Activated CD8-positive, alpha-beta memory T cell treated with anti-CD3 and anti-CD28 coated beads for 48 hours (primary cell): ENCODE results near the gene OPRD1.
A peak's percentile ranks its signal among the peaks of the same experiment; 100 is the strongest.
"Not testable (repeated sequence)": the region's sequence is repeated elsewhere in the genome, so short reads cannot be mapped to it uniquely, and the experiment has no call there.

Source experiments
- DNase-seq, 3 experiments: peaks; one replicate each; pipeline ENCODE4 v3.0.0-alpha.2; 2020; ENCODE audit warnings: low read depth in 2 of 3, low spot score in 2 of 3

Gene OPRD1

GRCh38 chr1:28845786-28846543 lies 34.0 kb downstream of the OPRD1 start:
- no peak for DNase-seq

- not testable (repeated sequence) for DNase-seq
Measured at GRCh38 chr1:28847207-28847606, 35.2 kb downstream of the OPRD1 start.

- DNase-seq = no peak
Measured at GRCh38 chr1:28848416-28848815, 36.4 kb downstream of the OPRD1 start.

GRCh38 chr1:28853093-28853742 lies 41.2 kb downstream of the OPRD1 start:
- no peak for DNase-seq

DNA sequence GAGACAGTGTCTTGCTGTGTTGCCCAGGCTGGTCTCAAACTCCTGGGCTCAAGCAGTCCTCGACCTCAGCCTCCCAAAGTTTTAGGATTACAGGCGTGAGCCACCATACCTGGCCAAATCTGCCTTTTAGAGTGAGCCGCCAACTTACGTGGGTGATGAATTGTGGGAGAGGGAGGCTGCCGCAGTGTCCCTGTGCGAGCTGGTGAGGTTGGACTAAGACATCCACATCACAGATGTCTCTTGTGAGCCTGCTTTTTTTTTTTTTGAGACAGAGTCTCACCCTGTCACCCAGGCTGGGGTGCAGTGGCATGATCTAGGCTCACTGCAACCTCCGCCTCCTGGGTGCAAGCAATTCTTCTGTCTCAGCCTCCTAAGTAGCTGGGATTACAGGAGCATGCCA lies 42.4 kb downstream of the OPRD1 start:
- not testable (repeated sequence) for DNase-seq

GRCh38 chr1:28855046-28855445 lies 43.1 kb downstream of the OPRD1 start:
- no peak for DNase-seq

DNA sequence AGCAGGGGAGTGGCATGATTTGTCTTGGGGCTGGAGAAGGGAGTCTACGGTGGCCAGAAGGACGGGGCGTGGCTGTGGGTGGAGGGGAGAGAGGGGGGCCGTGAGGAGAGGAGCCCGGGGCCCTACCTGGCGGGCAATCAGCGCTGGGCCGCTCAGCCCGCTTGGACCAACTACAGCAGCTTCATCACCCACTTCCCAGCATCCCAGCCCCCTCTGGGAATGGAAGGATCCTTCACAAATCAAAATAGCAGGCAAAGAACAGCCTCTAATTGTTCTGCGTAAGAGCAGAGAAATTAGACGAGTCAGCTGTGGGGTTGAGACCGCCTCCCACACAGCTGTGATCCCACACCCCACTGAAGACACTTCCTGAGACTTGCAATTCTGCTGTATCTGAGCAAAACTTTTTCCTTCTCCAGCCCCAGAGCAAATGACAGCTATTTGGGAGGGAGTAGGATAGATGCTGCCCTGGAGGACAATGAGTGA lies 43.5 kb downstream of the OPRD1 start:
- DNase-seq = no peak

DNA sequence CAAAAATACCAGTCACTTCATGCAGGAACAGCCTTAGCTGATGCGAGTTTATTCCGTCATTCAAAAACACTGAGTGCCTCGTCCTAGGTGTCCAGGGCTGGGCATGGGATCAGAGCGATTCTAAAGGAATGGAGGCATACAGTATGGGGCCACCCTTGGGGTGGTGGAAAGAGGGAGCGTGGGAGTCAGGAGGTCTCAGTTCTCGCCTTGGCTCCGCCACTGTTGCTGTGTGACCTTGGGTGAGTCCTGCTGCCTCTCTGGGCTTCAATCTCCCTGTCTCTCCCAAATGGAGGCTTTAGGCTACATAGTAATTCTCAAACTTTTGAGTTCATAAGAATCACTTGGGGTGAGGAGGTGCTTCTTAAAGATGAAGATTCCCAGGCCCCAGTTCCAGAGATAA lies 44.0 kb downstream of the OPRD1 start:
- DNase-seq = no peak

DNA sequence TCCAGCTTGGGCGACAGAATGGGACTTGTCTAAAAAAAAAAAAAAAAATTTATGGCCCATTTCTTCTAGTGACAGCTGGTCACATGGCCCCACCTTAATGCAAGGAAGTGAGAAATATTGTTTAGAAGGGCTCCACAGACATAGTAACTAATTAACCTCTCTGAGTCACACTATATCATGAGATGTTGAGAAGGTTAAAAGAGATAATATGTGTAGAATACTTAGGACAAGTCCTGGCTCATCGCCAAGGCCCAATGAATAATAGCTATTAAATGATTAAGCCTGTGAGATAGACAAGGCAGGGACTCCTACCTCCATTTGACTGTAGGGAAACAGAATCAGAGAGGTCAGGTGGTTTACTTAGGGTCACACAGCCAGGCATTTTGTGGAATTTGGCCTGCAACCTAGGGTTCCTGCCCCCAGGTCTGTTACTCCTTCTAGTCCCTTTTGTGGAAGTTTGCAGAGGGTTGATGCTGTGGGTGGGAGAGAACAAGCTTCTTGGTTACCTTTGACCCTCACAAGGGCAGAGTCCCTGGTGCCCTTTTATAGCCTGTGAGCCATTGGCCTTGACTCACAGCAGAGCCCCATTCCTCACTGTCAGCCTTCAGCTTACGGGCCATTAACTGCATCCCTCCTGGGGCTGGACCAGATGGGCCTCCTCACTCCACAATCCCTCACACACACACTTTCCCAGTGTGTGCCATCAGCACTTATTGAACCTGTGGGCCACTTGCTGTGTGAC lies 48.5 kb downstream of the OPRD1 start:
- no peak for DNase-seq

DNA sequence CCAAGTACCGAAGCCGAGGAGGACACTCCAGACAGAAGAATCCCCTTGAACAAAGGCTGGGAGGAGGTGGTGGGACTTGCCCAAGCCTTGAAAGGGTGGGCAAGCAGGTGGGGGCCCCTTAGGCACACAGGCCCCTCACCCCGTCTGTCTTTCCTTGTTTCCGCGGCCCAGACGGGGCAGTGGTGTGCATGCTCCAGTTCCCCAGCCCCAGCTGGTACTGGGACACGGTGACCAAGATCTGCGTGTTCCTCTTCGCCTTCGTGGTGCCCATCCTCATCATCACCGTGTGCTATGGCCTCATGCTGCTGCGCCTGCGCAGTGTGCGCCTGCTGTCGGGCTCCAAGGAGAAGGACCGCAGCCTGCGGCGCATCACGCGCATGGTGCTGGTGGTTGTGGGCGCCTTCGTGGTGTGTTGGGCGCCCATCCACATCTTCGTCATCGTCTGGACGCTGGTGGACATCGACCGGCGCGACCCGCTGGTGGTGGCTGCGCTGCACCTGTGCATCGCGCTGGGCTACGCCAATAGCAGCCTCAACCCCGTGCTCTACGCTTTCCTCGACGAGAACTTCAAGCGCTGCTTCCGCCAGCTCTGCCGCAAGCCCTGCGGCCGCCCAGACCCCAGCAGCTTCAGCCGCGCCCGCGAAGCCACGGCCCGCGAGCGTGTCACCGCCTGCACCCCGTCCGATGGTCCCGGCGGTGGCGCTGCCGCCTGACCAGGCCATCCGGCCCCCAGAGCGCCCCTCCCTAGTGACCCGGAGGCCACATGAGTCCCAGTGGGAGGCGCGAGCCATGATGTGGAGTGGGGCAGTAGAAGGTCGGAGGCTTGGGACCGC lies 50.8 kb downstream of the OPRD1 start:
- DNase-seq = no peak

DNA sequence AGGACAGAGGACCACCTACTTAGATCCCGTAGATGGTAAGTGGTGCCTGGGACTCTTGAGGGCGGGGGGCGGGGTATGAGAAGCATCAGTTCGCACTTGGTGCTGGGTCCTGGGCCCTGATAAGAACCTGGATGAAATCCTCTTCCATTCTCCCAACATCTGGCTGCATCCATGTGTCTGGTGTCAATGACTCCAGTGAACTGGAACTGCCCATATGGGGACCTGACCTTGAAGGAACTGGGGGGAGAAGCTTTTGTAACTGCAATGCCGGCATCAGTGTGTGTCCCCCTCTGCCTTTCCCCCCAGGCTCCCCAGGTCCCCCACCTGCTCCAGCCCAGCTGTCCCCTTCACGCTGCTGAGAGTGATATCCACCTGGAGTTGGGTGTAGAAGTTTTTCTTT lies 52.7 kb downstream of the OPRD1 start:
- DNase-seq = no peak

DNA sequence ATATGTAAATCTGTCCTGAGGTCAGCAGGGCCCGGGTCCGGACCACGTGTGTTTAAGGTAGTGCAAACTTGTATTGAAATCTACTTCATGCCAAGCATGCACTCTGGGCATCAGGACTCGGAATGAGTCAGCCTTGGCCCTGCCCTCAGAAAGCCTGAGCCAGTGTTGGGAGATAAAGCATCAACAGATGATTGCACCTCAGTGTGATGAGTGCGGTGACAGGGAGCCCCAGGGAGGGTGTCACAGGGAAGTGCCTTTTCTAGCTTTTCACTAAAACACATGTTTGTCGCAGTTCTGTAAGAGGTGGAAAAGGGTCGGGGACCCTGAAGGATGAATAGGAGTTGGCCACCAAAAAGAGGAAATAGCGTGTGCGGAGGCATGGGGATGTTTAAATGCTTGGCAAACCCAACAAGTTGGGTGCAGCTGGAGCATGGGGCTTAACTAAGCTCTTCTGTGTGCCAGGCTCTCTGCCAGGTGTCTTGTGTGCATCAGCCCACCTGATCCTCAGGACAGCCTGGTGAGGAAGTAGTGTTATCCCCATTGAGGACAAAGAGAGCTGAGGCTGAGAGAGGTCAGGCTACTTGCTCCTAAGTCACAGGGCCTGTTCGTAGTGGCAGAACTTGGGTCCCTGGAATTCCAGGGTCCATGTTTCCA lies 54.2 kb downstream of the OPRD1 start:
- DNase-seq = no peak

GRCh38 chr1:28867850-28868249 lies 55.9 kb downstream of the OPRD1 start:
- DNase-seq = no peak

DNA sequence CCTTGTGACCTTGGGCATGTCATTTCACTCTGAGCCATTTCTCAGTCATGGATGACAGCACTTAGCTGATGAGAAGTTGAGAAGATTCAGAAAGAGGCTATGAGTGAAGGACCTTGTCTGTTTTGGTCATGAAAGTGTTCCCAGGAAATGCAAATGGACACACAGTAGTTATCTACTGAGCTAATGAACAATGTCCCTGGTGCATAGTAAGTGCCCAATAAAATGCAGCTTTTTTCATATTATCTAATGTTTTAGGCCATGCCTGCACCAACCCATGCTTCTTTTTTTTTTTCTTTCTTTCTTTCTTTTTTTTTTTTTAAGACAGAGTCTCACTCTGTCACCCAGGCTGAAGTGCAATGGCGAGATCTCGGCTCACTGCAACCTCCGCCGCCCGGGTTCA lies 58.0 kb downstream of the OPRD1 start:
- no peak for DNase-seq

GRCh38 chr1:28871631-28872401 lies 59.8 kb downstream of the OPRD1 start:
- no peak for DNase-seq

DNA sequence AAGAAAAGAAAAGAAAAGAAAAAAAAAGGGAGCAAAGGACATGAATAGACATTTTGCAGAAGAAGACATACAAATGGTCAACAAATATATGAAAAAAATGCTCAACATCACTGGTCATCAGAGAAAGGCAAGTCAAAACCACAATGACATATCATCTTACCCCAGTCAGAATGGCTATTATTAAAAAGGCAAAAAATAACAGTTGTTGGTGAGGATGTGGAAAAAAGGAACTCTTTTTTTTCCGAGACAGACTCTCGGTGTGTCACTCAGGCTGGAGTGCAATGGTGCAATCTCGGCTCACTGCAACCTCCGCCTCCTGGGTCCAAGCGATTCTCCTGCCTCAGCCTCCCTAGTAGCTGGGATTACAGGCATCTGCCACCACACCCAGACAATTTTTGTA lies 63.2 kb downstream of the OPRD1 start:
- DNase-seq = not testable (repeated sequence)

DNA sequence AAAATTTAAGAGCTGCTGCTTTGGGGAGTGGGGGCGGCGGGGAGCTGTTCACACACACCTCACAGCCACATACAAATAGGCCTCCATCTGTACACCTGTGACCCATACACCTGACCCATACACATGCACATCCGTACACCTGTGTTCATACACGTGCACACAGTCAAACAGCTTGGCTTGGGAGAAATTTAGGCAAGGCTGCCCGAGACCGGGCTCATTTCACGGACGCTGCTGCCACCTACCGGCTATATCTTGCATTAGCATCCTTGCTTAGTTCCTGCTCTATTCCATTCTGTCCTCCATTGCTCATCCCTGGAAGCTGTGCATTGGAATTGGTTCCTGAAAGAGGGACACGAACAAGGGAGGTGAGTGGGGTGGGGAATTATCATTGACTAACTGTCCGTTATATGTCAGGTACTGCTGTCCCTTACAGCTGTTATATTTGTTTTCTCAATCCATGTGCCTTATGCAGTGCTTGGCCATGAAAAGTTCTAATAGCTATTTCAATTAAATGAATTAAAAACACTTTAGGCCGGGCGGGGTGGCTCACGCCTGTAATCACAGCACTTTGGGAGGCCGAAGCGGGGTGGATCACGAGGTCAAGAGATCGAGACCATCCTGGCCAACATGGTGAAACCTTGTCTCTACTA lies 65.3 kb downstream of the OPRD1 start:
- DNase-seq = peak; percentile 31 to 67 (median 60)

- DNase-seq = no peak
Measured at GRCh38 chr1:28878796-28879195, 66.8 kb downstream of the OPRD1 start.

DNA sequence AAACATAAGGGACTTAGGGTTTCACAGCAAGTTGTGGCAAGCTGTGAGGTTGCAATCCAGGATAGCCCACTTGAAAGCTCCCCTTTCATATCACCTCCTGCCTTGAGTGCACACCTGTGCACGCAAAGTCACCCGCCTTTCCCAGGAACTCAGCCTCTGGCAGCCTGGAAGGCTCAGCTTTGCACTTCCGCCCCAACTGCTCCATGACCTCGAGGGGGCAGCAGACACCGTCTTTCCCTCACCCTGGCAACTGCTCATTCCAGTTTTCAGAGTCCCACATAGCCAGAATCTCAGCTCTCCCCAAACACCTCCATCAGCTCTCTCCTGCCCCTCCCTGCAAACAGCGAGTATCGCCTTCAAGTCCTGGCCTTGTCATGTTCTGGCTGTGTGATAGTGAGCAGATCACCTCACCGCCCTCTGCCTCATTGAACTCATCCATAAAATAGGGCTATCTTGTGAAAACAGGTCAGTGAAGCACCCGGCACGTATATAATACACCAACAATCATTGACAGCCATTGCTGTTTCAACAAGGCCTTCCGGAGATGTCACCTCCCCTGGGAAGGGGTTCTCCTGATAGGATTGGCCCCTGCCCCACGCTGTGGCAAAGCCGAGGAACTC lies 70.1 kb downstream of the OPRD1 start:
- DNase-seq = peak in 2 of 3 experiments; percentile 35 to 59
